ENCODE data around the gene SPEM1.
A peak's percentile ranks its signal among the peaks of the same experiment; 100 is the strongest.

SPEM1 gene

DNA sequence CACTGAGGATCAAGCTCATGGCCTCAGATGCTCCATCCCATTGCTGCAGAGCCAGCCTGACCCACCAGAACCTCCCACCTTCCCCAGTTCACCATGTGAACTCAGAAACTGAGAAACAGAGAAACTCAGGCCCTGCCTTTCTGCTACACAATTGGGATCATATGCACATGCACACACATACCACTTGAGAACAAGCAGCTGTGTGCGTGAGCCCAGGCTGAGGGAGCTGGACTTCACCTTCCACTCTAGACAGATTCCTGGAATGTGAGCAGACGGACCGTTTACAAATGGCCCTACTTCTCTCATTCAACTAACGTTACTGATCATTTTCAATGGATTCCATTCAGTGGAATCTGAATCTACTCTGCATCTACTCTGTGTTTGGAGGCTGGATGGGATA, 3.6 kb downstream of the SPEM1 start:
- DNase-seq = no peak

DNA sequence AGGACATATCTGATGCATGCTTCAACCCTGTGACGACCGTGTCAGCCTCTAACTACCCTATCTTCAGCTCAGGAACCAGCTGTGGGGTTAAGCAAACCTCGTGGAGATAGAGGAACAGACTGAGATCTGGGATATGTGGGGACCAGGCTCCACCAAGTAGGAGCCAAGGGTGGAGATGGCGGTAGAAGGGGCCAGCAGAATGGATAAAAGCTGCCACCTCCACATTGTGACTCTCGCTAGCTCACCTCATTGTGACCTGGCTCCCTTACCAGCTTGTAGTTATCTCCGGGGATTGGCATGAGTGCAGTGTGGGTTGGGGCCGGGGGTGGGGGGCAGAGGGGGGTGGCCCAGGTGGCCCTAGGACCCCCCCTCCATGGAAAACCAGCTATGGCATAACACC, 5.2 kb downstream of the SPEM1 start, which contains the start of gene SPEM2:
Gene SPEM2 (plus strand): TSS at position 301 of the 400 bp plus-strand sequence. CDS start 73 bp downstream, at position 374.
- no peak for DNase-seq

DNA sequence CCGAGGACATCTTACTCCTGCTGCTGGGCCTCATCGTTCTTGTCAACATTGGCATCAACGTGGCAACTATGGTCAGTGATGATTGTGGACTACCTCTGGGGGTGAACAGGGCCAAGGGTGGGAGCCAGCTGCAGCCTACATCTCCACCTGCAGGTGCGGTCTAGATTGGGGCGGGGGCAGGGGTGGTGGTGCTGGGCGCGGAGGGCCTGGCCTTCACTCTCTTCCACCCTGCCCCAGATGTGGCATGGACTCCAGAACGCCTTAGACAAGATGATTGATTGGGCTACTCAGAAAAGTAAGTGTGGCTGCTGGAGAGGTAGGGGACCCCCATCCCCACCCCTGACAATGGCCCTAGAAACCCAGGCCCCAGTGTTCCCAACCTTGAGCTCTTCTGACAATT, 5.6 kb downstream of the SPEM1 start:
- DNase-seq = no peak

DNA sequence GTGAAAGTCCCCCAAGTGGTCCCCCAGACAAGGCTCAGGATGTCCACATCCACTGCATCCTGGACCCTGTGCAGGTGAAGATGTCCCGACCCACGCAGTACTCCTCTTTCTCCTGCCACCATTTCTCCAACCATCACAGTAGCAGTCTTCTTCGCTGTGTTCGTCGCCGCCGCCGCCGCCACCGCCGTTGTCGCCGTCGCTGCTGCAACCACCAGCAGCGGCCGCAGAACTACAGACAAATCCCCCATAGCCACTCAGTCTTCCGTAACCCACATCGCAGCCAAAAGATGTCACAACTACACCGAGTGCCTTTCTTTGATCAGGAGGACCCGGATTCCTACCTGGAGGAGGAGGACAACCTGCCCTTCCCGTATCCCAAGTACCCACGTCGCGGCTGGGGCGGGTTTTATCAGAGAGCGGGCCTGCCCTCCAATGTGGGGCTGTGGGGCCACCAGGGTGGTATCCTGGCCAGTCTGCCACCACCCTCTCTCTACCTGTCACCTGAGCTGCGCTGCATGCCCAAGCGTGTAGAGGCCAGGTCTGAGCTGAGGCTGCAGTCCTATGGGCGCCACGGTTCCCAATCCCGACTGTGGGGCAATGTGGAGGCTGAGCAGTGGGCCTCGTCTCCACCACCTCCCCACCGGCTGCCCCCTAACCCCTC, 6.2 kb downstream of the SPEM1 start:
- no peak for DNase-seq

DNA sequence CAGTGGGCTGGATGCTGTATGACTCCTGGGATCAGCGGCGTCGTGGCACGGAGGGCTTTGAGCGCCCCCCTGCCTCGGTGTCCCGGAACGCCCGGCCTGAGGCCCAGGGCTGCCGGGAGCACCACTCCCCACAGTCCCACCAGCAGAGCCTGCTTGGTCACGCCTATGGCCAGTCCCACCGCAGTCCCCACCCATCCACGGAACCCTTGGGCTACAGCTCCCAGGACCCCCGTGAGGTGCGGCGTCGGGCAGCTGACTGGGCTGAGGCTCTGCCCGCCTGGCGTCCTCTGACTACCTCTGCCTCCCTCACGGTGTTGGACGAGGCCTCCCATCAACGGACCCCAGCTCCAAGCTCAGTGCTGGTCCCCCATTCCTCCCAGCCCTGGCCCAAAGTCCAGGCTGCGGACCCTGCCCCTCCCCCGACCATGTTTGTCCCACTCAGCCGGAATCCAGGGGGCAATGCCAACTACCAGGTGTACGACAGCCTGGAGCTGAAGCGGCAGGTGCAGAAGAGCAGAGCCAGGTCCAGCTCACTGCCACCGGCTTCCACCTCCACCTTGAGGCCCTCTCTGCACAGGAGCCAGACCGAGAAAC, 6.9 kb downstream of the SPEM1 start:
- no peak for DNase-seq

DNA sequence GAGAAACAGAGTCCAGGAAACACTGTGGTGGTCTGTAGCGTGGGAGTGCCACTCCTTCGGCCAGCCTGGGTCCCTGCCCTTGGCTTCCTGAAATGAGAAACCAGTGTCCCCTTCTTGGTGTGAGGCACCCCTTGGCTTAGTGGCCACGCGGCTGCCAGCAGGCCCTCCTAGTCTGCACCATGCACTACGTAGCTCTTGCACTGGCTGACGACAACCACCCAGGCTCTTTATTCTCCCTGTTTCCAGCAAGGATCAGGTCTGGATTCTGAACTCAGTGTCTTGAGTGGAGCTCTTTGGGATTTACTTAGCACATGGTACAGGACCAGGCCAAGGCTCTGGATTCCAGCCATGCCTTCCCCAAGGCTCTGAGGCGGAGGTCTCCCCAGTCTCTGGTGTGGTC, 7.4 kb downstream of the SPEM1 start:
- no peak for DNase-seq

DNA sequence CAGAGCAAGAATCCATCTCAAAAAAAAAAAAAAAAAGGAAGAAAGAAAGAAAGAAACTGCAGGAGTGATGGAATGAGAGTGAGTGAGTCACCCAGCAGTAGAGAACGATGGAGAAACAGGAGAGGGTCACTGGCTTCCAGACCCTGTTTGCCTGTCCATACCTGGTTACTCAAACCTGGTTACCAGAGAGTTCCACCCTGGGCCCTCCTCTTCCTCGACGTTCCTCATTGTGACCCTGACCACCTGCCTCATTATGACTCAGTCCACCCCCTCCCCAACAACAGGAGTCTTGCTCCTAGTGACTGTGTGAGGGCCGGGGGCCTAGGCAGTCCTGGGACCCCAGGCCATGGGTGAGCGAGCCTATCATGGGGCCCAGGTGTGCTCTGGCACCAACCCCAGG, 8.4 kb downstream of the SPEM1 start, which contains the start of gene SPEM3:
Gene SPEM3 (plus strand): TSS at position 301 of the 400 bp plus-strand sequence. CDS start 46 bp downstream, at position 347.
- DNase-seq = no peak

DNA sequence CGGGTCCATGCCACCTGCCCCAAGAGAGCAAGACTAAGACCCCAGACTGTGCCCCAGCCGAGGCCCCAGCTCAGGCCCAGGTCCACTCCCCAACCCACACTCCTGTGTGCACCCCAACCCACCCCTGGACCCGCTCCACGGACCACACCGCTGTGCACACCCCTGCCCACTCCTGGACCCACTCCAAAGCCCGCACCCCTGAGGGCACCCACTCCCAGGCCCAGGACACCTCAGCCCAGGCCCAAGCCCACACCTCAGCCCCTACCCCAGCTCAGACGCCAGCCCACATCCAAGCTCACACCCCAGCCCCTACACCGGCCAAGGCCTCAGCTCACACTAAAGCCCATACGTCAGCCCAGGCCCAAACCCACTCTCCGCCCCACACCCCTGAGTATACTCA, 9.6 kb downstream of the SPEM1 start:
- DNase-seq = no peak

DNA sequence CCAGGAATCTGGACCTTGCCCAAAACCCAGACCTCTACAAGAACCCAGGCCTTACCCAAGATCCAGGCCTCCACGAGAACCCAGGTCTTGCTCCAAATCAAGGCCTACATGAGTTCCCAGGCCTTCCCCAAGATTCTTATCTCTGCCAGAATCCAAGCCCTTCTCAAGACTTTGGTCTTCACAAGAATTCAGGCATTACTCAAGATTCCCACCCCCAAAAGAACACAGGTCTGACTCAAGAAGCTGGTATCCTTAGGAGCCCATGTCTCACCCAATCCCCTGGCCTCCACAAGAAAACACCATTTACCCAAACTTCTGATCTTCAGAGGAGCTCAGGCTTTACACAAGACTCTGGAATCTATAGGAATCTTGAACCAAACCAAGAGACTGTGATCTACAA, 11.1 kb downstream of the SPEM1 start:
- DNase-seq = no peak

DNA sequence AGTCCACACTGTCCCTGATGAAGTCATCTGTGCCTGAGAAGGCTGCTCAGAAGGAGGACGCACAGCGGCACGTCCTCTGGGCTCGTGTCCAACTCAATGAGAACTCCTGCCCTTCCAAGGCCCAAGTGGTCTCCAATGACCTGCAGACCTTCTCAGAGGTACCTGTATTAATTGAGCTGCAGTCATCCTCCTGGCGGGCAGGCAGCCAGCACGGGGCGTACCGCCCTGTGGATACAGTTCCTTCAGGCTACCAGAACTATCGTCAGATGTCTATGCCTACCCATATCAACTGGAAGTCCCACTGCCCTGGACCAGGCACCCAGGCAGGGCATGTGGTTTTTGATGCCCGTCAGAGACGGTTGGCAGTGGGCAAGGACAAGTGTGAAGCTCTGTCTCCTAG, 12.2 kb downstream of the SPEM1 start:
- no peak for DNase-seq

DNA sequence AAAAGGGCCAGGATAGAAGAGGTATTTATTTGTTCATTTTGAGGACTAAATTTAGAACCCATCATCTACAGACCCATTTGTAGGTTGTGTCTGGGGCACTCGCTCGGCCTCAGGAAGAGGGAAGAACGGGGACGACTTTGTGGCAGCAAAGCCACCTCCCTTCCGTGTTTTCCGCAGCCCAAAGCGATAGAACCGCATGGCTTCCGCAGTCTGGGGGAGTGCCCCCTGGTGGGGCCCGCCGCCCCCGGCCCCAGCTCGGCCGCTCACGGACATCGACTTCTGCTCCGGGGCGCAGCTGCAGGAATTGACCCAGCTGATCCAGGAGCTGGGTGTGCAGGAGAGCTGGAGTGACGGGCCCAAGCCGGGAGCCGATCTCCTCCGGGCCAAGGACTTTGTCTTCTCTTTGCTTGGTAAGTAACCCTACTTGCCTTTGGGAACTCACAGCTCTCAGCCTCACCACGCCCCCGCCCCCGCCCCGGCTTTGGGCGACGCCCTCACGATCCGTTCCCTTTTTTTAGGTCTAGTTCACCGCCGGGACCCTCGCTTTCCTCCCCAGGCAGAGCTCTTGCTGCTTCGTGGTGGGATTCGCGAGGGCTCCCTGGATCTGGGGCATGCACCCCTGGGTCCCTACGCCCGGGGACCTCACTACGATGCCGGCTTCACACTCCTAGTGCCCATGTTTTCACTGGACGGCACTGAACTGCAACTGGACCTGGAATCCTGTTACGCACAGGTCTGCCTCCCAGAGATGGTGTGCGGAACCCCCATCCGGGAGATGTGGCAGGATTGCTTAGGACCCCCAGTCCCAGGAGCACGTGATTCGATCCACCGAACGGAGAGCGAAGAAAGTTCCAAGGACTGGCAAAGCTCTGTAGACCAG, 15.8 kb downstream of the SPEM1 start:
- DNase-seq = no peak

DNA sequence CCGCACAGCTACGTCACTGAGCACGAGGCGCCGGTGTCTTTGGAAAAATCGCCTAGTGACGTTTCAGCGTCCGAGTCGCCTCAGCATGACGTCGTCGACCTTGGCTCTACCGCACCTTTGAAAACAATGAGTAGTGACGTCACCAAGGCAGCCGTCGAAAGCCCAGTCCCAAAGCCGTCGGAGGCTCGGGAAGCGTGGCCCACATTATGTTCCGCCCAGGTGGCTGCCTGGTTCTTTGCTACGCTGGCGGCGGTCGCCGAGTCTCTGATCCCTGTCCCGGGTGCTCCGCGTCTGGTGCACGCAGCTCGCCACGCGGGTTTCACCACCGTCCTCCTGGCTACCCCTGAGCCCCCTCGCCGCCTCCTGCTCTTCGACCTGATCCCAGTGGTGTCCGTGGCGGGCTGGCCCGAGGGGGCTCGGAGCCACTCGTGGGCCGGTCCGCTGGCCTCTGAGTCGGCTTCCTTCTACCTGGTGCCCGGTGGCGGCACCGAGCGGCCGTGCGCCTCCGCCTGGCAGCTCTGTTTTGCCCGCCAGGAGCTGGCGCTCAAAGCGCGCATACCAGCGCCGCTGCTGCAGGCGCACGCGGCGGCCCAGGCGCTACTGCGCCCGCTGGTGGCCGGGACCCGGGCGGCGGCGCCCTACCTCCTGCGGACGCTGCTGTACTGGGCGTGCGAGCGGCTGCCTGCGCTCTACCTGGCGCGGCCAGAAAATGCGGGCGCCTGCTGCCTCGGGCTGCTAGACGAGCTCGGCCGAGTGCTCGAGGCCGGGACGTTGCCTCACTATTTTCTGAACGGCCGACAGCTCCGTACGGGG, 16.6 kb downstream of the SPEM1 start:
- DNase-seq = peak; percentile 78

DNA sequence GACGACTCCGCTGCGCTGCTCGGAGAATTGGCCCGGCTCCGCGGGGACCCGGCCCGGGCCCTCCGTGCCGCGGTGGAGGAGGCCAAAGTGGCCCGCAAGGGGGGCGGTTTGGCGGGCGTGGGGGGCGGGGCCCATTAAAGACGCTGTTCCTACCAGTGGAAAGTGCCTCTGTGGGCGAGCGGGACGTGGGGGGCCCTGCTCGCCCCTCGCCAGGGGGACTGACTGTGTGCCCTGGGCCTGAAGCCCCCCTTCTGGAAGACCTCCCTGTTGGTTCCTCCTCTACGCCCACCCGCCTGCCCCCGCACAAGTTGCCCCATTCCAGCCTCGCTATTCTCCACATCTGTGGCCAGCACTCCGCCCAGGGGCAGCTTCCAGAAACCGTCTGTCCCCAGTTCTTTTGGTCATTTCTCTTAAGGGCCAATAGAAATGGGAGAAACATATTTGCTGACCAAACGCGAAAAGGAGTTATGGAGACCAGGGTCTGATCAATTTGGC, 17.3 kb downstream of the SPEM1 start:
- DNase-seq = no peak

DNA sequence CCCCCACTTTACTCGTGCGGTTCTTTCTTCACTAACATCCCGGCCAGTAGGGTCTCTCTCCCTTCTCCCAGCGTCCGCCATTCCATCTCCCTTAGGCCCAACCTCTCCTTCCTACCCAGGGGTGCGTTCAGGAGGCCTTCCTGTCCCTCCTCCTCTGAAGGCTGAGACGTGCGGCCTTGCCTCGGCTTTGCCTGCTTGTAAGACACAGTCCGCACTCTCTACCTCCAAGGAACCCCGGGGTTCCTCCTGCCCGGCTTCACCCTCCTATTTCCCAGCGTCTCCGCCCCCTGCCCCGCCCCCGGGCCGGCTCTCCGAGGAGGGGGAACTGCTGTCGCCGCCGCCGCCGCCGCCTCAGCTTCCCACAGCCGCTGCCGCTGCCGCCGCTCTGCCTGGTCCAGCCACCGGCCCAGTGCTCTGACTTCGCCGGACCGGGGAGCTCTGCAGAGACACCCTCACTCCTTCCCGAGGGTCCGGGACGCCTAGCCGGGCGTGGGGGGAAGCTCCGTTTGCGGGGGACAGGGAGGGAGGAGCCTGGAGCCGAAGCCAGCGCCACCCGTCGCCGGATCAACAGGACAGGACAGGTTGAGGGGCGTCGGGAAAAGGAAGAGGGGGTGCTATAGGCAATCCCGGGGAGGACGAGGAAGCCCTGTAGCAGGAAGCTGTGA, 18.0 kb downstream of the SPEM1 start:
- DNase-seq = peak; percentile 70

DNA sequence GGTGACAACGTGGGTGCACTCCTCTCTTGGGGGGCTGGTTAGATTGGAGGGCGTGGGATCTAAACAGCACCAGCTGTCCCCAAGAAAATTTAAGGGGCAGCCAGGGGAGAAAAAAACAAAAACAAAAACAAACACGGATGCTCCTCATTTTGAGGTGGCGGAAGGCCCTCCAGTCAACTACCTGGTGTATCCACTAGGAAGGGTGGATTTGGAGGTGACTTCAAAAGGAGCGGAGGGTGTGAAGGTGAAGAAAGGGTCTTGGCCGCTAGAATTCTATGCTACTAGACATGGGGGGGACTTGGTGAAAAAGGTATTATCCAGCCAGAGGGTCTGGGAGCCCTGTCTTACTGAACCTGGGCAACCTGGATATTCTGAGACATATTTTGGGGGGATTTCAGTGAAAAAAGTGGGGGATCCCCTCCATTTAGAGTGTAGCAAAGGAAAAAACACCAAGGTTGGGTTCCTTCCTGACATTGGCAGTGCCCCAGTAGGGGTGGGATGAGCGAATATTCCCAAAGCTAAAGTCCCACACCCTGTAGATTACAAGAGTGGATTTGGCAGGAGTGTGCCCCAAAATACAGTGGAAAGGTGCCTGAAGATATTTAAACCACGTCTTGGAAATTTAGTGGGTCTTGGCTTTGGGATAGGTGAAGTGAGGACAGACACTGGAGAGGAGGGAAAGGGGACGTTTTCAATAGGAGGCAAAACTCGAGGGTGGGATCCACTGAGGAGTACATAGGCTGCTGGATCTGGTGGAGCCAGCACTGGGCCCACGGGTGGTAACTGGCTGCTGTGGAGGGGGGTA, 18.7 kb downstream of the SPEM1 start:
- DNase-seq = no peak

DNA sequence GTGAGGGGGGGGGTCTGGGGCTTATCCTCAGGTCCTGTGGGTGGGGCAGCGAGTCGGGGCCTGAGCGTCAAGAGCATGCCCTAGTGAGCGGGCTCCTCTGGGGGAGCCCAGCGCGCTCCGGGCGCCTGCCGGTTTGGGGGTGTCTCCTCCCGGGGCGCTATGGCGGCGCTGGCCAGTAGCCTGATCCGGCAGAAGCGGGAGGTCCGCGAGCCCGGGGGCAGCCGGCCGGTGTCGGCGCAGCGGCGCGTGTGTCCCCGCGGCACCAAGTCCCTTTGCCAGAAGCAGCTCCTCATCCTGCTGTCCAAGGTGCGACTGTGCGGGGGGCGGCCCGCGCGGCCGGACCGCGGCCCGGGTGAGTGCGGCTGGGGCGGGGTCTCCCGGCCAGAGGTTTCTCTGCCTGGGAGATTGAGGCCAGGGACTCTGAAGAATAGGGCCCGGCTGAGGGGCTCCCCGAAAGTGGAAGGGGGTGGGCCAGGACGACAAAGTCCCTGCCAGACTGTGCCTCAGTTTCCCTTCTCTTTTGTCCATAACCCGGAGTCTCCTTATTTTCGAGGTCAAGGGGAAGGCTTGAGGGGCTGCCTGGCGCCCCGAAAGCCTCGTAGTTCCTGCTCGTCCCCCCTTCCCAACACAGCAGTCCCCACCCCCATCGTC, 19.5 kb downstream of the SPEM1 start, which contains the start of gene FGF11:
Gene FGF11 (plus strand): TSS at position 51 of the 651 bp plus-strand sequence. CDS start 109 bp downstream, at position 160.
- no peak for DNase-seq

DNA sequence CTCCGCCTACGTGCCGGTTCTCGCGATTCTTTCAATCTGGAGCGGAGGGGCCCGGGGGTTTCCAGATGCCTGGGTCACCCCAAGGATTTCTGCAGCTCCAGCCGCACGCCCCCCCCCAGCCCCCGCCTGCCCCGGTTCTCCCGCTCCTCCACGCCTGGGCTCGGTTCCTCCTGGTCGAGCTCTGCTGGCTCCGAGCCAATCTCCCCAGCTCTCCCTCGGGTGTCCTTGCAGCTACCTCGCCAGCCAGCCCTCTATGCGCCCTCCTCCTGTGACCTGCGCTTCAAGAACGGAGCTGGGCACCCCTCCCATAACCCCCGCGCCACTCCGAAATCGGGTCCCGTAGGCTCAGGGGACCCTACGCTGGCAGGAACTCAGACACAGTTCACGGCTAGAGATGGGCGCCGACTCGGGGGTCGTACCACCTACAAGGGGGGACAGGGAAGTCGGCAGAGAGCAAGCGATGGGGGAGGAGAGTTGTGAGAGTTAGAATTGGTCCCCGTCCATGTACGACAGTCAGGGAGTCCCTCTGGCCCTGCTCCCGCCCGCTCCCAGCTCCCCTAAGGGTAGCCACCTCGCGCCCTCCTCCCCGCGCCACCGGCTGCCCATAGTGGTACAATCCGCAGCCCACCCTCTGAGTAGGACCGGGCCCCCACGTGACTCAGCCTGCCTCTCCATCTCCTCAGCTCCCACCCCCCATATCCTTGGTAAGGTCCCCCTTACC, 20.1 kb downstream of the SPEM1 start:
- DNase-seq = peak; percentile 77

DNA sequence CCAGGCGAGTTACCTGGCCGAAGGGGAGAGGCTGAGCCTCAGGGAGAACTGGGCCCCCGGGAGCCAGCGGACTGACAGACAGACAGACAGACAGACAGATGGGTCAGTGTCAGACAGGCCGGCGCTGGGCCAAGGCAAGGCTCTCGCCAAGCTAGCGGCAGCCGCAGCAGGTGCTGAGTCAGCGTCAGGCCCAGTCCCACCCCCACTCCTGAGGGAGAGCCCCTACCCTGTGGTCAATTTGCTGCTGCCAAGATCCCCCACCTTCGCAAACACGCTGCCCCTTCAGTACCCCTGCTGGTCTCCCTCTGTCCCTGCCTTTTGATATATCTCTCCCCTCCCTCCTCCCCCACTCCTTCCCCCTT, 20.7 kb downstream of the SPEM1 start:
- DNase-seq = peak; percentile 74

DNA sequence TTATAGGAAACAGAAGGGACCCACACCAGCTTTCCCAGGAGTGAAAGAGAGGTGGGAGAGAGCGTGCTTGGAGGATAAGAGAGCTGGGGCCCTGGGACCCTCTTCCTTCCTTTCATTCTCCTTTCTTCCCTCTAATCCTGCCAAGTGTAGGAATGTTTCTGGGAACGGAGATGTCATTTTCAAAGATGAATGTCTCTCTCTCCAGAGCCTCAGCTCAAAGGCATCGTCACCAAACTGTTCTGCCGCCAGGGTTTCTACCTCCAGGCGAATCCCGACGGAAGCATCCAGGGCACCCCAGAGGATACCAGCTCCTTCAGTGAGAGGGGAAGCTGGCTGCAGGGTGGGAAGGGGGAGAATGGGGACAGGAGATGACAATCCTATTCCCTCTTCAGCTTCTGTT, 21.1 kb downstream of the SPEM1 start:
- no peak for DNase-seq

DNA sequence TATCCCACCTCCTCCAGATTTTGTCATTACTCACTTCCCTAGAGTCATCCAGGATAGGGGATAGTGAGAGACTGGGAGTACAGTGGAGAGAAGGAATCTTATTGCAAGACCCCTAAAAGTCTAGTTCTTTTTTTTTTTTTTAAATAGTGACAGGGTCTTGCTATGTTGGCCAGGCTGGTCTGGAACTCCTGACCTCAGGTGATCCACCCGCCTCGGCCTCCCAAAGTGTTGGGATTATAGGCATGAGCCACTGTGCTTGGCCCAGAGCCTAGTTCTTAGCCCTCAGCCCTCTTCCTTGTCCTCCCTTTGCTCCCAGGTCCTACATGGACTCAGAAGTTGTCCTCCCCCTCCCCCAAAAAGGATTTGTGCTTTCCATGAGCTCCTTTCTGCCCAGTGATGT, 22.0 kb downstream of the SPEM1 start:
- no peak for DNase-seq

Data from right forelimb (tissue), 1 donor.